ENCODE results near the gene MED13L.

MED13L gene

GRCh38 chr12:116177017-116177416 lies 100.5 kb downstream of the MED13L start:
- no peak for DNase-seq (ENCODE audit: low read depth)
- no peak overlapping the region for H3K4me3 ChIP-seq (ENCODE audit: low read depth, low read length)
- TF ChIP-seq CTCF (IDR thresholded peaks at IDR 0.05; ENCODE audit: low read depth, low read length, missing control alignments) = no peak

GRCh38 chr12:116174904-116175303 lies 102.6 kb downstream of the MED13L start:
- no peak for TF ChIP-seq CTCF (IDR thresholded peaks at IDR 0.05; ENCODE audit: low read depth, low read length, missing control alignments)
- DNase-seq (ENCODE audit: low read depth) = no peak
- H3K4me3 ChIP-seq (ENCODE audit: low read depth, low read length) = no peak overlapping the region

GRCh38 chr12:116174006-116174405 lies 103.5 kb downstream of the MED13L start:
- TF ChIP-seq CTCF (IDR thresholded peaks at IDR 0.05; ENCODE audit: low read depth, low read length, missing control alignments) = no peak
- no peak overlapping the region for H3K4me3 ChIP-seq (ENCODE audit: low read depth, low read length)
- no peak for DNase-seq (ENCODE audit: low read depth)

GRCh38 chr12:116172224-116172849 lies 105.2 kb downstream of the MED13L start:
- H3K4me3 ChIP-seq (ENCODE audit: low read depth, low read length) = peak overlapping the region; percentile 7; the same call in 1 of the 2 replicates
- peak; percentile 21 for DNase-seq (ENCODE audit: low read depth)
- TF ChIP-seq CTCF (IDR thresholded peaks at IDR 0.05; ENCODE audit: low read depth, low read length, missing control alignments) = no peak

- H3K4me3 ChIP-seq (ENCODE audit: low read depth, low read length) = no peak overlapping the region; the same call in 1 of the 2 replicates
- DNase-seq (ENCODE audit: low read depth) = no peak
- no peak for TF ChIP-seq CTCF (IDR thresholded peaks at IDR 0.05; ENCODE audit: low read depth, low read length, missing control alignments)
Observed at GRCh38 chr12:116171549-116171948, 105.9 kb downstream of the MED13L start.

GRCh38 chr12:116169071-116169470 lies 108.4 kb downstream of the MED13L start:
- no peak overlapping the region for H3K4me3 ChIP-seq (ENCODE audit: low read depth, low read length)
- DNase-seq (ENCODE audit: low read depth) = no peak
- no peak for TF ChIP-seq CTCF (IDR thresholded peaks at IDR 0.05; ENCODE audit: low read depth, low read length, missing control alignments)

GRCh38 chr12:116166306-116166705 lies 111.2 kb downstream of the MED13L start:
- no peak for DNase-seq (ENCODE audit: low read depth)
- TF ChIP-seq CTCF (IDR thresholded peaks at IDR 0.05; ENCODE audit: low read depth, low read length, missing control alignments) = no peak
- no peak overlapping the region for H3K4me3 ChIP-seq (ENCODE audit: low read depth, low read length)

Data from GM12864 (cell line).